SKM-1 (cell line): Measurements from ENCODE around the gene PRR9.
"Not testable (repeated sequence)": the region's sequence is repeated elsewhere in the genome, so short reads cannot be mapped to it uniquely, and the experiment has no call there.

ENCODE experiments used
- DNase-seq: peaks from one replicate; lab custom pipeline; 2025; ENCODE audit not compliant: unreplicated experiment; lab: John Stamatoyannopoulos, UW

Gene PRR9

GRCh38 chr1:153229076-153229829, 11.9 kb downstream of the PRR9 start:
- not testable (repeated sequence) for DNase-seq

GRCh38 chr1:153231363-153231762, 14.0 kb downstream of the PRR9 start:
- no peak for DNase-seq

- DNase-seq, result peak; percentile 38
Observed at GRCh38 chr1:153231785-153232184, 14.4 kb downstream of the PRR9 start.

GRCh38 chr1:153232553-153232952, 15.2 kb downstream of the PRR9 start:
- no peak for DNase-seq

GRCh38 chr1:153233448-153233847, 16.1 kb downstream of the PRR9 start:
- DNase-seq, result no peak

- DNase-seq, result no peak
Observed at GRCh38 chr1:153238527-153238926, 21.1 kb downstream of the PRR9 start.

GRCh38 chr1:153242160-153242559, 24.8 kb downstream of the PRR9 start:
- DNase-seq, result no peak

GRCh38 chr1:153245466-153245865, 28.1 kb downstream of the PRR9 start:
- no peak for DNase-seq

GRCh38 chr1:153246018-153246417, 28.6 kb downstream of the PRR9 start:
- no peak for DNase-seq

- no peak for DNase-seq
Observed at GRCh38 chr1:153246825-153247224, 29.4 kb downstream of the PRR9 start.

GRCh38 chr1:153248176-153248879, 30.9 kb downstream of the PRR9 start:
- no peak for DNase-seq

GRCh38 chr1:153250166-153250565, 32.8 kb downstream of the PRR9 start:
- no peak for DNase-seq

- DNase-seq, result no peak
Observed at GRCh38 chr1:153251087-153251486, 33.7 kb downstream of the PRR9 start.

GRCh38 chr1:153251562-153251961, 34.2 kb downstream of the PRR9 start:
- DNase-seq, result no peak

GRCh38 chr1:153251988-153252387, 34.6 kb downstream of the PRR9 start:
- DNase-seq, result no peak

GRCh38 chr1:153253076-153253475, 35.7 kb downstream of the PRR9 start:
- DNase-seq, result no peak

GRCh38 chr1:153253693-153254092, 36.3 kb downstream of the PRR9 start:
- DNase-seq, result no peak

- DNase-seq, result no peak
Observed at GRCh38 chr1:153259387-153259786, 42.0 kb downstream of the PRR9 start, which contains the start of gene LORICRIN. TSS of gene LORICRIN (plus strand) at chr1:153259687. CDS start at chr1:153260950, 1,263 bp downstream.

GRCh38 chr1:153260585-153261280, 43.3 kb downstream of the PRR9 start:
- no peak for DNase-seq

GRCh38 chr1:153261281-153262069, 44.1 kb downstream of the PRR9 start:
- no peak for DNase-seq

GRCh38 chr1:153262070-153262366, 44.6 kb downstream of the PRR9 start:
- no peak for DNase-seq
